Chondrocyte (in vitro differentiated cells): ENCODE data around the gene ARL1. TPM values are rescaled to one million over a fixed set of nuclear protein-coding genes. Genes with fewer than 3 reads are reported as not detected.
"Not testable (repeated sequence)": the region's sequence is repeated elsewhere in the genome, so short reads cannot be mapped to it uniquely, and the experiment has no call there.

Experiments
- DNase-seq: peaks from one replicate; pipeline ENCODE4 v3.0.0; 2021; ENCODE audit warnings: mixed read lengths, low spot score
- H3K27ac Mint-ChIP-seq: one replicate; pipeline ENCODE4 v1.8.0; 2021; ENCODE audit warnings: mild to moderate bottlenecking, moderate library complexity, mixed read lengths; ENCODE audit not compliant: unreplicated experiment
- H3K27me3 Mint-ChIP-seq: 2 replicates; pipeline ENCODE4 v1.8.0; 2021; ENCODE audit warnings: low read depth, mixed read lengths
- H3K36me3 Mint-ChIP-seq: 2 replicates; pipeline ENCODE4 v1.8.0; 2021; ENCODE audit warnings: low read depth, mixed read lengths
- H3K4me1 Mint-ChIP-seq: 2 replicates; pipeline ENCODE4 v1.8.0; 2021; ENCODE audit warnings: low read depth, mild to moderate bottlenecking, mixed read lengths
- H3K4me3 Mint-ChIP-seq: one replicate; pipeline ENCODE4 v1.8.0; 2021; ENCODE audit warnings: mild to moderate bottlenecking, moderate library complexity, mixed read lengths; ENCODE audit not compliant: unreplicated experiment
- H3K9me3 Mint-ChIP-seq: 2 replicates; pipeline ENCODE4 v1.8.0; 2021; ENCODE audit warnings: low read depth, mixed read lengths
- CTCF ChIP-seq: fragments of 200-600 bp; sonication (generic); IDR thresholded peaks from 2 replicates; pipeline ENCODE4 v1.5.0; 2021; ENCODE audit warnings: antibody characterized with exemption, mild to moderate bottlenecking, moderate library complexity
- total RNA-seq: library from RNA; stranded (reverse); gene quantifications from 3 replicates; pipeline ENCODE4 v1.2.1, GENCODE V29; 2021

ARL1 gene
- total RNA-seq, 1 donor from 2014 or later: 127 TPM

DNA sequence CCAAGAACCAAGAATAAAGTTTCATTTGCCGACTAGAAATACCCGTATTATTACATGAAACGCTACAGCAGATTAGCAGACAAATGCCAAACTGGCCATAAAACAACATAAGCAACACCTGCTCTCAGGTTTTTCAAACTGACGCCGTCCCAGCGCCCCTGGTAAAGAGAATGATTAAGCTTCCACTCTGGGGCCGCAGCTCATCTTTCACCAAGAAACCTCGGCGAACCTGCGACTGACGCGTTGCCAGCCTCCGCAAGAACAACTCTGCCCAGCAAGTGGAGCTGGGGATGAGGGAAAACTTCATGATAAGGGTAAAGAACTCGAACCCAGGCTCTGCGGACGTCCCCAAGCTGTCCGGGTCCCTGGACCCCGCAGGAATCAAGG lies 530 bp downstream of the ARL1 start:
- no peak for DNase-seq
- Mint-ChIP-seq H3K4me1 (peaks cover 32% of the 10 kb centered on the region), H3K36me3 (peaks cover 1% of the 10 kb centered on the region), H3K9me3 (no peaks in the 10 kb centered on the region), H3K27ac (peak overlapping the region; percentile 100), H3K4me3 (peak overlapping the region; percentile 96), H3K27me3 (no peaks in the 10 kb centered on the region)
- TF ChIP-seq CTCF: no peak

- H3K27ac Mint-ChIP-seq, DNase-seq, H3K27me3 Mint-ChIP-seq, H3K4me1 Mint-ChIP-seq, H3K9me3 Mint-ChIP-seq, H3K4me3 Mint-ChIP-seq: not testable (repeated sequence)
- peaks cover 34% of the 10 kb centered on the region for H3K36me3 Mint-ChIP-seq
Observed at GRCh38 chr12:101391181-101391580, 16.4 kb downstream of the ARL1 start.

GRCh38 chr12:101379149-101379548 lies 28.4 kb downstream of the ARL1 start:
- Mint-ChIP-seq H3K4me1 (no peaks in the 10 kb centered on the region), H3K27me3 (no peaks in the 10 kb centered on the region), H3K27ac (peak overlapping the region; percentile 5), H3K4me3 (no peak overlapping the region), H3K9me3 (no peaks in the 10 kb centered on the region), H3K36me3 (peaks cover 40% of the 10 kb centered on the region)
- no peak for DNase-seq
- no peak for TF ChIP-seq CTCF

GRCh38 chr12:101375573-101375972 lies 32.0 kb downstream of the ARL1 start:
- no peak for DNase-seq
- Mint-ChIP-seq H3K27ac (no peak overlapping the region), H3K4me3 (no peak overlapping the region), H3K36me3 (peaks cover 41% of the 10 kb centered on the region), H3K4me1 (no peaks in the 10 kb centered on the region), H3K9me3 (no peaks in the 10 kb centered on the region), H3K27me3 (no peaks in the 10 kb centered on the region)
- no peak for TF ChIP-seq CTCF

- Mint-ChIP-seq H3K27ac (no peak overlapping the region), H3K36me3 (peaks cover 30% of the 10 kb centered on the region), H3K4me1 (no peaks in the 10 kb centered on the region), H3K27me3 (no peaks in the 10 kb centered on the region), H3K9me3 (no peaks in the 10 kb centered on the region), H3K4me3 (no peak overlapping the region)
- no peak for DNase-seq
- no peak for TF ChIP-seq CTCF
Observed at GRCh38 chr12:101372431-101372830, 35.1 kb downstream of the ARL1 start.

DNA sequence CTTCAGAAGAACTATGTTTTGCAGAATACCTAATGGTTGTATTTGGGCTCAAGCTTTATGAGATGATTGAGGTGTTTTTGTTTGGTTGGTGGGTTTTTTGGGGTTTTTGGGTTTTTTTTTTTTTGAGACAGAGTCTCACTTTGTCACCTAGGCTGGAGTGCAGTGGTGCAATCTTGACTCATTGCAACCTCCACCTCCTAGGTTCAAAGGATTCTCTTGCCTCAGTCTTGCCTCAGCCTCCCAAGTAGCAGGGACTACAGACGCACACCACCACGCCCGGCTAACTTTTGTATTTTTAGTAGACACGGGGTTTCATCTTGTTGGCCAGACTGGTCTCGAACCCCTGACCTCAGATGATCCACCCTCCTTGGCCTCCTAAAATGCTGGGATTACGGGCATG lies 39.6 kb downstream of the ARL1 start:
- H3K36me3 Mint-ChIP-seq: peaks cover 30% of the 10 kb centered on the region
- no peaks in the 10 kb centered on the region for H3K27me3 Mint-ChIP-seq
- H3K4me3 Mint-ChIP-seq: no peak overlapping the region
- H3K9me3 Mint-ChIP-seq: no peaks in the 10 kb centered on the region
- TF ChIP-seq CTCF: no peak
- no peak overlapping the region for H3K27ac Mint-ChIP-seq
- no peak for DNase-seq
- H3K4me1 Mint-ChIP-seq: no peaks in the 10 kb centered on the region
